ENCODE measurements around the gene GPR17. TPM values are rescaled to one million over a fixed set of nuclear protein-coding genes. Genes with fewer than 3 reads are reported as not detected.

Gene GPR17
- total RNA-seq, 1 experiment from 2014 or later: 0.35 TPM

DNA sequence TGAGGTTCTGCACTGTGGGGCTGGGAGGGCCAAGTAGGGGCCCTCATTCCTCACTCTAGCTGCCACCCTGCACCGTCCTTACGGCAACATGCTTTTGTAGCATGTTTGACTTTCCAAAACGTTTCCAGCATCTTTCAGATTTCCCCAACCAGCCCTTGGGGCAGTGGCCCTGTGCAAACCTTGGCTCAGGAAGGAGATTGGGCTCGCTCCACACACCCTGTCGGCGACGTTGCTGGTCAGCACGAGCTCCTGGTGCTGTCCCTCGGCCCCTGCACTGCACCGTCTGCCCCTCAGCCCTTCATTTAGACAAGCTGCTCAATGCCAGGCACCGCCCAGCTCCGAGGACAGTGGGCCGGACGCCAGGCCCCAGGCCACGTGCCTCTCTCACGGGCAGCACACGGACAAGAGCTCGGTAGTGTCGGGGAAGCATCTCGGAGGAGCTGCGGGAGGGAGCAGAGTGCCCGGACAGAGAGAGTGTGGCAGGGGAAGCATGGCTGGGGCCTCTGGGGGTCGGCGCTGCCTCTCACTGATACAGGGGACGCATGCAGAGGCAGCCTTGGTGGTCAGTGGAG, 6.9 kb downstream of the GPR17 start:
- peaks cover 5% of the 10 kb centered on the region for H3K27me3 Mint-ChIP-seq (ENCODE audit: low read depth)
- peak overlapping the region in 1 of 3 experiments; percentile 57; a peak in 1 of 7 replicates for H3K27ac Mint-ChIP-seq
- Histone ChIP-seq H3K27me3 (ENCODE audit: insufficient read depth, low read length) (no peaks in the 10 kb centered on the region), H2AK5ac (ENCODE audit: insufficient read length, low read length) (no peak overlapping the region), H2BK12ac (ENCODE audit: insufficient read length, low read depth, low read length) (no peak overlapping the region), H3K18ac (ENCODE audit: insufficient read length, low read depth, low read length) (no peak overlapping the region), H3K14ac (ENCODE audit: insufficient read depth, low read length) (no peak overlapping the region; the same call in 1 of the 2 replicates), H4K8ac (replicated peaks; ENCODE audit: insufficient read length, low read depth, low read length) (no peak overlapping the region), H3K23me2 (ENCODE audit: insufficient read length, low read depth, low read length, poor library complexity, severe bottlenecking) (peaks cover 4% of the 10 kb centered on the region), H4K5ac (ENCODE audit: insufficient read length, low read depth, low read length) (no peak overlapping the region), H3K27ac (ENCODE audit: insufficient read length, low read depth, low read length) (no peak overlapping the region), H2AFZ (ENCODE audit: low read length) (no peak overlapping the region), H3T11ph (ENCODE audit: low read length) (no peak overlapping the region), H2BK120ac (ENCODE audit: low read depth, low read length, poor library complexity, severe bottlenecking) (no peak overlapping the region), H3K4me2 (ENCODE audit: insufficient read depth, insufficient read length, low read length) (no peak overlapping the region), H4K91ac (ENCODE audit: insufficient read length, low read depth, low read length) (no peak overlapping the region), H3K79me1 (ENCODE audit: insufficient read depth, low read depth, low read length, poor library complexity, severe bottlenecking) (no peaks in the 10 kb centered on the region), H3K23ac (ENCODE audit: insufficient read length, low read depth, low read length) (no peak overlapping the region), H2BK20ac (ENCODE audit: low read depth, low read length, poor library complexity, severe bottlenecking) (no peak overlapping the region), H2BK5ac (ENCODE audit: insufficient read length, low read length) (no peak overlapping the region), H3K56ac (ENCODE audit: insufficient read length, low read depth, low read length) (no peak overlapping the region), H3K9me3 (ENCODE audit: control insufficient read depth, low read depth, low read length) (no peaks in the 10 kb centered on the region), H2BK15ac (ENCODE audit: low read depth, low read length) (no peak overlapping the region), H4K20me1 (ENCODE audit: control insufficient read depth, insufficient read depth, insufficient read length) (no peaks in the 10 kb centered on the region), H3K79me2 (ENCODE audit: insufficient read depth, low read length) (no peaks in the 10 kb centered on the region), H3K4me1 (ENCODE audit: insufficient read depth, low read length) (no peaks in the 10 kb centered on the region), H3K9ac (ENCODE audit: extremely low read depth, insufficient read length, low read length) (no peak overlapping the region), H3K4ac (ENCODE audit: low read depth, low read length) (no peak overlapping the region)
- H3K9me3 Mint-ChIP-seq: no peaks in the 10 kb centered on the region
- no CpG with 5 or more reads among the region's 25 CpGs for WGBS (ENCODE audit: extremely low coverage, insufficient read length, low lambda C conversion rate)
- no peak overlapping the region; a peak in 1 of 5 replicates for H3K4me3 Mint-ChIP-seq
- DNase-seq: no peak
- no peaks in the 10 kb centered on the region for H3K36me3 Mint-ChIP-seq (ENCODE audit: insufficient read depth in 1 of 3, low read depth in 3 of 3)
- peaks cover 13 to 23% of the 10 kb centered on the region in 2 experiments for H3K4me1 Mint-ChIP-seq
- TF ChIP-seq, protein P1, sequence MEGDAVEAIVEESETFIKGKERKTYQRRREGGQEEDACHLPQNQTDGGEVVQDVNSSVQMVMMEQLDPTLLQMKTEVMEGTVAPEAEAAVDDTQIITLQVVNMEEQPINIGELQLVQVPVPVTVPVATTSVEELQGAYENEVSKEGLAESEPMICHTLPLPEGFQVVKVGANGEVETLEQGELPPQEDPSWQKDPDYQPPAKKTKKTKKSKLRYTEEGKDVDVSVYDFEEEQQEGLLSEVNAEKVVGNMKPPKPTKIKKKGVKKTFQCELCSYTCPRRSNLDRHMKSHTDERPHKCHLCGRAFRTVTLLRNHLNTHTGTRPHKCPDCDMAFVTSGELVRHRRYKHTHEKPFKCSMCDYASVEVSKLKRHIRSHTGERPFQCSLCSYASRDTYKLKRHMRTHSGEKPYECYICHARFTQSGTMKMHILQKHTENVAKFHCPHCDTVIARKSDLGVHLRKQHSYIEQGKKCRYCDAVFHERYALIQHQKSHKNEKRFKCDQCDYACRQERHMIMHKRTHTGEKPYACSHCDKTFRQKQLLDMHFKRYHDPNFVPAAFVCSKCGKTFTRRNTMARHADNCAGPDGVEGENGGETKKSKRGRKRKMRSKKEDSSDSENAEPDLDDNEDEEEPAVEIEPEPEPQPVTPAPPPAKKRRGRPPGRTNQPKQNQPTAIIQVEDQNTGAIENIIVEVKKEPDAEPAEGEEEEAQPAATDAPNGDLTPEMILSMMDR (conservative IDR thresholded peaks at IDR 0.05): no peak

Data from H9 (cell line).